ENCODE data around the gene APOBEC2.

Gene APOBEC2

DNA sequence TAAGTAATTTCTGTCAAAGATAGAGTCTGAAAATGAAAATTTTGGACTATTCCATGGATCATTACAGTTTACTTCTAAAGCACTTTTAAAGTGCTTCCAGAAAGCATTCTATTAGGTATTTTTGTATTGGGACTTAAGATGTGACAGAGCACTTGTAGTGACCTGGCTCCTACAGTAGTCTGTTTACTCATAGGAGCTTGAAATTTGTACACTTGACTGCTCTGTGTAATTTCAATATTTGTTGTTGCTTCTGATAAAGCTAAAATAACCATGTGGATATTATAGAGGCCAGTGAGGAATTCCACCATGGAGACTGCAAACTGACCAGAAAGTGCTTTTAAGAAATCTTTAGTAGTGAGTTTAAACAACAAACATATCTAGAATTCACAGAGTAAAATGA lies 30.1 kb downstream of the APOBEC2 start:
- DNase-seq (ENCODE audit: extremely low read depth, insufficient read length): no peak
- Histone ChIP-seq H3K27me3 (replicated peaks; ENCODE audit: control insufficient read depth, insufficient read depth, low read length) (no peaks in the 10 kb centered on the region), H3K4me3 (replicated peaks; ENCODE audit: low read depth, low read length) (no peak overlapping the region), H3K36me3 (ENCODE audit: control insufficient read depth, insufficient read depth, low read length) (peaks cover 7% of the 10 kb centered on the region)
- no peak for TF ChIP-seq CTCF (IDR thresholded peaks at IDR 0.05; ENCODE audit: insufficient read depth, low read length, poor library complexity, severe bottlenecking)

GRCh38 chr6:41085182-41085581 lies 32.2 kb downstream of the APOBEC2 start:
- Histone ChIP-seq H3K27me3 (replicated peaks; ENCODE audit: control insufficient read depth, insufficient read depth, low read length) (no peaks in the 10 kb centered on the region), H3K36me3 (ENCODE audit: control insufficient read depth, insufficient read depth, low read length) (peaks cover 7% of the 10 kb centered on the region), H3K4me3 (replicated peaks; ENCODE audit: low read depth, low read length) (no peak overlapping the region)
- DNase-seq (ENCODE audit: extremely low read depth, insufficient read length): no peak
- no peak for TF ChIP-seq CTCF (IDR thresholded peaks at IDR 0.05; ENCODE audit: insufficient read depth, low read length, poor library complexity, severe bottlenecking)

GRCh38 chr6:41088451-41088850 lies 35.4 kb downstream of the APOBEC2 start:
- H3K36me3 ChIP-seq (ENCODE audit: control insufficient read depth, insufficient read depth, low read length): peaks cover 10% of the 10 kb centered on the region
- H3K27me3 ChIP-seq (replicated peaks; ENCODE audit: control insufficient read depth, insufficient read depth, low read length): no peaks in the 10 kb centered on the region

GRCh38 chr6:41090841-41091761 lies 38.1 kb downstream of the APOBEC2 start:
- TF ChIP-seq CTCF (IDR thresholded peaks at IDR 0.05; ENCODE audit: insufficient read depth, low read length, poor library complexity, severe bottlenecking): no peak
- no peak for DNase-seq (ENCODE audit: extremely low read depth, insufficient read length)
- Histone ChIP-seq H3K36me3 (ENCODE audit: control insufficient read depth, insufficient read depth, low read length) (peaks cover 15% of the 10 kb centered on the region), H3K27me3 (replicated peaks; ENCODE audit: control insufficient read depth, insufficient read depth, low read length) (no peaks in the 10 kb centered on the region), H3K4me3 (replicated peaks; ENCODE audit: low read depth, low read length) (no peak overlapping the region)

More at GRCh38 chr6:41088451-41088850, 35.4 kb downstream of the APOBEC2 start:
- no peak overlapping the region for H3K4me3 ChIP-seq (replicated peaks; ENCODE audit: low read depth, low read length)
- TF ChIP-seq CTCF (IDR thresholded peaks at IDR 0.05; ENCODE audit: insufficient read depth, low read length, poor library complexity, severe bottlenecking): no peak
- DNase-seq (ENCODE audit: extremely low read depth, insufficient read length): no peak

DNA sequence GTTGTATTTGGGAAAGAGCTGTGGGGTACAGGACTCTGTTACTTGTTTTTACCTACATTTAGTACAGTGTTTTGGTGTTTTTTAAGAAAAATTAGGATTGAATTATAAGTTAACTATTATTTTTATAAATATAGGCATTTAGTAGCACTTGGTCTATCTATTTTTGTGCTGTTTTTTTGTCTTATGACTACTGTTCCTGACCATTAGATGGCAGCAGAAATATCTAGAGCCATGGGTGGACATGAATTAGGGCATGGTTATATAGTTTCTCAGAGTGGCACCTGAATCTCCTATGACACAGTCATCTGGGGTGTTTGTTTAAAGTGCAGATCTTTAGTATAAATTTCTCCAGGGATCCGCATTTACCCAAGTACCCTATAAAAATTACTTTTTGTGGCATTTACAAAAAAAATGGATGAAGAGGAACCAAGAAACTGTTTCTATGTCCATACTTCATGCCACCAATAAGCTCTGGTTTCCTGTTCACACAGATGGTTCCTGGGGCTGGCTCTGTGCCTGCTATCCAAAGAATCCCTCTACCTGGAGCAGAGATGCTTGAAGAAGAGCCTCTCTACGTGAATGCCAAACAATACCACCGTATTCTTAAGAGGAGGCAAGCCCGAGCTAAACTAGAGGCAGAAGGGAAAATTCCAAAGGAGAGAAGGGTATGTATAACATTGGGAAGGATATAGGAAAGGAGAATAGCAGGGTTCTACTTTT lies 39.6 kb downstream of the APOBEC2 start:
- TF ChIP-seq CTCF (IDR thresholded peaks at IDR 0.05; ENCODE audit: insufficient read depth, low read length, poor library complexity, severe bottlenecking): peak; percentile 46
- H3K36me3 ChIP-seq (ENCODE audit: control insufficient read depth, insufficient read depth, low read length): peaks cover 19% of the 10 kb centered on the region
- H3K4me3 ChIP-seq (replicated peaks; ENCODE audit: low read depth, low read length): no peak overlapping the region
- DNase-seq (ENCODE audit: extremely low read depth, insufficient read length): no peak
- no peaks in the 10 kb centered on the region for H3K27me3 ChIP-seq (replicated peaks; ENCODE audit: control insufficient read depth, insufficient read depth, low read length)

Measured in GM06990 (cell line).